ENCODE measurements around the gene SRSF7.

- TF ChIP-seq CTCF (IDR thresholded peaks at IDR 0.05): no peak
- no peak for TF ChIP-seq POLR2A (IDR thresholded peaks at IDR 0.05)
Observed at GRCh38 chr2:38722271-38723061, 28.7 kb downstream of the SRSF7 start.
